NCI-H1092 (cell line): ENCODE measurements around the gene MRRF.

Experiments
- DNase-seq: peaks from one replicate; lab custom pipeline; 2025; lab: John Stamatoyannopoulos, UW

Gene MRRF

DNA sequence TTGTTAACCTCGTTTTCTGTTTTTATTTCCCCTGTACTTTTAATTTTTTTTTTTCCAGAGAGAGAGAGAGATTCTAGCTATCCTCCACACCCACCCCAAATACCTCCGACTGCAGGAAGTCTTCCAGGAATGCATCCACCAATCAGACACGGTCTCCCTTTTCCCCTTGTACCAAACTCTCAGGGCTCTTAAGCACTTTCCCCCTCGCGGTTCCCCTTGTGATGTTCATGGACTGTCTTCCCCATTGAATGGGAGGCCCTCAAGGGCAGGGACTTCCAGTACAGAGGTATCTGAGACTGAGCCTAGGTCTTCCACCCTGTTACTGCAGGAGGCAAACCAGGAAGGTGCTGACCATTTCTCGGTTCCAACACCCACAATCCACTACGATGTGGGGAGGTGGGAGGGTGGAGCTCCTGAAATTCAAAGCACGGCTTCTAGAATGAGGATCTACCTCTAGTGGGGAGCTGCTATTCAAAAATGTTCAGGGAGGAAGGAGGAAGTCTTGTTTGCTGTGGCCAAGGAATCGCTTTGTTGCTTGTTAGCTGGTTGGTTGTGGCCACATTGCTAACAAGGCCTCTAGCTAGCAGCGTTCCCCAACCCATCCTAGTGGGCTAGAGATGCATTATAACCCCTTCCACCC lies 68.6 kb downstream of the MRRF start:
- DNase-seq: no peak

DNA sequence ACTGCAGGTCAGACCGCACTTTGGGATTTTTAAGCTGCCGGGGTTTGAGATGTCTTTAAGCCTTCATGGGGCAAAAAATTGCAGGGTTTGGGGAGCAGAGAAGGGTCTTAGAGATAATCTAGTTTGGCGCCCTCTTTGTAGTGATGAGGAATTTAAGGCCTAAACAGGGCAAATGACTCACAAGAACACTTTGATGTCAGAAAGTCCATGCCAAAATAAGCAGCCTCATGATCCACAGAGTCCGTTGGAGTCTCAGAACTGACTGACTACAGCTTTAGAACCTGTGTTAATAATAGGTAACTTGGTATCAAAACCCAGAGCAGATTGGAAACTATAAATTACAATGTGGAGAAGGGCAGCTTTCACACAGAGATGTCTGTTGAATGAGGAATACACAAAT lies 70.2 kb downstream of the MRRF start:
- no peak for DNase-seq

DNA sequence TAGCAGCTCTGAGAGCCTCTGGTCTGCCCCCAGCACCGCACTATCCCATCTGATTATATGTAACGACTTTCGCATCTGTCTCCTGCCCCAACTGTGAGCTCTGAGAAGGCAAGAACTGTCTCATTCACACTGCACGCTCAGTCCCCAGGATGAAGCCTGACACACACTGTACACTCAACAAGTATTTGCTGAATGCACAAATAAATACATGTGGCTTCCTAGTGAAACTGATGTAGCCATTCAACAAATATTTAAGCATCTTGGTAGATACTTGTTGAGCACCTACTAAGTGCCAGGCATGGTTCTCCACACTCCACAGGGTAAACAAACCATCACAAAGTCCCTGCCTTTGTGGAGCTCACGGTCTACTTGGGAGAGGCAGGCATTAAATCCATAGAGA lies 71.5 kb downstream of the MRRF start:
- no peak for DNase-seq

DNA sequence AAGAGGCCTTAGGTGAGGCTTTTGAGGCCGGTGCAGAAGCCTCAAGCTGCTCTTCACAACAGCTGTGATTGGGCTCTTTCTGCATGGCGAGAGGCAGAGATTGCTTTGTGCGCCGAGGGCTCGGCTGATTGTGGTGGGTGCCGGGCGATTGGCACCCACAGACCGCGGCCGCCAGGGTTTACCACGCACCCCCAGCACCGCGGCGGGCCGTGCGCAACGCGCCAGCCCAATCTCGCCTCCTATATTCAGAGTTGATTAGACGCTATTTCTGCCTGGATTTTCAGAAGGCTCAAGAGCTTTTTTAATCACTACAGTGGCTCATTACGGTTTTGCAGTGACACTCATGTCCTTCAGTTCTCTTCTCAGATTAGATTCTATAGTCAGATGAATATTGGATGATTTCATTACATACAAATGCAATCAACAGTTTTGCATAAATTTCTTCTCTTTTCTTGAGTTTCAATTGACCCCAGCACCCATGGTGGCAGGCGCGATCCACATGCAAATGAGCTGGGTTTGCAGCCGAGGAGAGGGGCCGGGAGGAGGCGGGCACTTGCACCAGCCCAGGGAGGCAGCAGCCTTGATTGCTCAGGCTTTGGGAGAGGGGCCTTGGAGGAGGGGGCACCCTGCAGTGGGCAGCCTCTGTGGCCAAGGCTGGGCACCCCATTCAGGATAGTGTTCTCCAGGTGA lies 72.3 kb downstream of the MRRF start:
- no peak for DNase-seq

DNA sequence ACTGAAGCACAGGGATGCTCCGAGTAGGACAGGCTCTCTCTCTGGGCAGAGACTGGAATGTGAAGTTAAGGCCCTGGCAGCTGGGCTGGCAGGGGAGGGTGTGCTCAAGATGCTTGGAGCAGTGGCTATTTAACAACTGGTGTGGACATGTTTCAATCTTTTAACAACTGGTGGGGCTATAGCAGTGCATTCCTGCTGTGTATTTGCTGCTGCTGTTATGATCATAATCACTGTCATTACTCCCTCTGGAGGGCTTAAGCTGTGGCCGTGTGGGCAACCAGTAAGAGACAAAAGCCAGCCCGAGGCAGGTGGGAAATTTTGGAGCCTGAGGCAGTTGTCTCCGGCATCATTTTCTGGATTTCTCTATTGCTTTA lies 72.9 kb downstream of the MRRF start:
- DNase-seq: no peak

DNA sequence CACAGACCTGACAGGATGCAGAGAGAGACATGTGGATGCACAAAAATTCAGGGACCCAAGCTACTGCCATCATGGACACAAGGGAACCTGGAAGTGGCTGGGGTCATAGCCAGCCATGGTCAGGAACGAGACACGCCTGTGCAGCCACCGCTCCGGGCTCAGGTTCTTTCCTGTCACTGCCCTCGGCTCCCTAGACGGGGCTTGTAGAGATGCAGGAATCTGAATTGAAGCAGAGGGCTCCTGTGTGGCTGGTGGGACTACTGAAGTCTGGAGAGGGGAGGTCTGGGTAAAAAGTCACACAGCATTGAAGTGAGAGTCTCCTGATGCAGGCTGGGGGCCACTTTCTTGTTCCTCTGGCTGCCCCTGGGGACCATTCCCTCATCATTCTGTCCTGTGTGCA lies 73.9 kb downstream of the MRRF start:
- no peak for DNase-seq

DNA sequence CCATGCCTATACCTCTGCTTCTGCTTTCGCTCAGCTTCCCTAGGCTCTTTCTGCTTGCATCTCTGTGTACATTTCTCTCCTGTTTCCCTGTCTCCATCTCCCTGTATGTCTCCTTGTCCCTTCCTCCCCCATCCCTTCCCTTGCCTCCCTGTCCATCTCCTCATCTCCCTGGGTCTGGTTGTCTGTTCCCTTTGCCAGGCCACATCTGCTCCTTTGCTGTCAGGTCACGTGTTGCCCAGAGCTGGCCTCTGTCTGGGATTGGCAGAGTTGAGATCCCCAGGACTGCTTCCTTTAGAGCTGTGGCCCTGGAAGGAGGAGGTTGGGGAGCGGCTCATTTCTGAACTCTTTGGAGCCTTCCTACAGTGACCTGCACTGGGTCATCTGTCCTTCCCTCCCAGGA lies 74.3 kb downstream of the MRRF start:
- DNase-seq: no peak

DNA sequence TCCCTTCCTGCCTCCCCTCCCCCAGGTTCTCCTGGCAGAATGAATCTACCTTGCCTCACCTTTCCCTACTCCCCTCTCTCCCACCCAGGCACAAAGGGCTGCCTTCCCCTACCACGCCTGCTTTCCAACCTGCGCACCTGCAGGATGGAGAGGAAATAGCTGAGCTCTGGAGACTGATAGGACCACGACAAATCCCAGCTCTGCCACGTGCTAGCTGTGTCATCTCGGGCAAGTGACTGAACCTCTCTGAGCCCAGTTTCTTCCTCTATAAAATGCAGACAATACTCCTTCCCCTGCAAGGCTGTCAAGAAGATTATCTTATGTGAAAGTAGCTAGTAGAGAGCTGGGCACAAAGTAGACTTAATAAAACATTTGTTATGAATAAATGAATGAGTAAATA lies 74.9 kb downstream of the MRRF start:
- no peak for DNase-seq

DNA sequence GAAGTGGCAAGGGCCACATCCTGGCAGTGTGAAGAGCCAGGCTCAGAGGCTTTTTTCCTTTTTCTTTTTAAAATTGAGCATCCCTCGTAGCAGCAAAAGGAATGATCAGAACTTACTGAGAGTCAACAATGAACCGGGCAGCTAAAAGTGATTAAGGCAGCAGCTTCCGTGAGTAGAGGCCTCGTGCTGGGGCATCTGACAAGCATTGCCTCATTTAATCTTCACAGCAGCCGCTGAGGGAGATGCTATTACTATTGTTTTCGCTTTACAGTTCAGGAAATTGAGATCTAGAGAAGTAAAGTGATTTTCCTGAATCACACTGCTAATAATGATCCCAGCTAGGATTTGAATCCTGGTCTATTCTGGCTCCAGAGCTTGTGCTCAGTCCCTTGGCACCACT lies 75.5 kb downstream of the MRRF start:
- DNase-seq: no peak

DNA sequence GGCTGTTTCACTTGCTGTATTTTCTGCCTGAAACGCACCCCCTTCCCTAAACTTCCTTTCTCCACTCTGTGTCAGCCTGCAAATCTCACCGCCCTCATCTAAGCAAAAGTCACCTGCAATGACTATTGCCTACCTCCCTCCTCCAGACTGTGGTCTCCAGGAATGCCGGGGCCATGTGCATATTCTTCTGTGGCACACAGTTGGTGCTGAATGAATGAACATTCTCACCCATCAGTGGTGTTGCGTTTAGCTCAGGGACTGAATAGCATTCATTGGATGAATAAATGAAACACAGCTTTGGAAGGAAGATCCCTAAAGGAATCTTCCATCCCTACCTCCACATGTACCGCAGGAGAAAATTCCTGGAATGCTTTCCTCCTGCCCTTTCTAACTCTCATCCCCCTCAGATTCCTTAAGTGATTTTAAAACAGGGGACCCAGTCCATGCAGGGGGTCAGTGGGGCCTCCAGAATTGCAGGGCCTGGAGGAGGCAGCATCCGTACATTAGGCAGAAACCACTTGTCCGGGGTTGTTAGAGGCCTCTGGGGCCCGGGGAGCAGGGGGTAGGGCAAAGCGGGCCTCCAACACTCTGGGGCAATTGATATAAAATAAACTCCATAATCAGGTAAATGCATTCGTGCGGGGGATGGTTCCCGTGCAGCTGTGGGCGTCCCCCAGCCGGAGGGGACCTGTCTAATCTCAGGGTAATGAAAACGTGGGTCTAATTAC lies 77.8 kb downstream of the MRRF start:
- DNase-seq: no peak

DNA sequence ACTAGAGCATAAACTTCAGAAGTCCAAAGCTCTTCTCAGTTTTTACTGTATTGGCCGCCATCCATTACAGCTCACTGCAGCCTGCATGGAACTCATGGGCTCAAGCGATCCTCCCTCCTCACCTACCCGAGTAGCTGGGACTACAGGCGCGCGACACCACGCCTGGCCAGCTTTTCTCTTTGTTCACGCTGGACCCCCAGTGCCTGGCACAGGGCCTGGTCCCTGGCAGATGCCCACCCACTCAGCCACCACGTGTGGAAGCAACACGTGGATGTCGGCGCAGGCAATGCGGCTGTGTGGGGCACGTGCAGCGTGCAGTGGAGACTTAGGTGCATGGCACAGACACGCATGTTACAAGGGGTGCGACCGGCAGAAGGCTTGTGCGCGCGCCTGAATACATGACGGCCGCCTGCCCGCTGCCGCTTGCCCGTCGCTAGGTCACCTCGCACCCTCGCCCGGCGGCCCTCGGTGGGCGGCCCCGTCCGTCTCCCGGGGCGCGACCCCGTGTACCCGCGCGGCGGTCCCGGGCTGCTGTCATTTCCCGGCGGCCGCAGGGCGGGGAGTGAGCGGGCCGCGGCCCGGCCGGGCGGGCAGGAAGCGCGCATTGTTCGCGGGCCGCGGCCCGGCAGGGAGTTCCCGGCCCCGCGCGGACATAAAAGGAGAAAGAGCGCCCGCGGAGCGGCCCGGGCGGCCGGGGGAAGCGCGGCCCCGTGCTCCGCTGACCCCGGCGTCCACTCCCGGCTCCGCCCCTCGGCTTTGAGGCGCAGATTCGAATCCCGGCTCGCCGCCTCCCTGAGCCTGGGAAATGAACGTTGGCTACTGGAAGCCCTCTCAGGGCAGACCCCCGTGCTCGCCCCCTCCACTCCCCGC lies 82.0 kb downstream of the MRRF start:
- DNase-seq: no peak

DNA sequence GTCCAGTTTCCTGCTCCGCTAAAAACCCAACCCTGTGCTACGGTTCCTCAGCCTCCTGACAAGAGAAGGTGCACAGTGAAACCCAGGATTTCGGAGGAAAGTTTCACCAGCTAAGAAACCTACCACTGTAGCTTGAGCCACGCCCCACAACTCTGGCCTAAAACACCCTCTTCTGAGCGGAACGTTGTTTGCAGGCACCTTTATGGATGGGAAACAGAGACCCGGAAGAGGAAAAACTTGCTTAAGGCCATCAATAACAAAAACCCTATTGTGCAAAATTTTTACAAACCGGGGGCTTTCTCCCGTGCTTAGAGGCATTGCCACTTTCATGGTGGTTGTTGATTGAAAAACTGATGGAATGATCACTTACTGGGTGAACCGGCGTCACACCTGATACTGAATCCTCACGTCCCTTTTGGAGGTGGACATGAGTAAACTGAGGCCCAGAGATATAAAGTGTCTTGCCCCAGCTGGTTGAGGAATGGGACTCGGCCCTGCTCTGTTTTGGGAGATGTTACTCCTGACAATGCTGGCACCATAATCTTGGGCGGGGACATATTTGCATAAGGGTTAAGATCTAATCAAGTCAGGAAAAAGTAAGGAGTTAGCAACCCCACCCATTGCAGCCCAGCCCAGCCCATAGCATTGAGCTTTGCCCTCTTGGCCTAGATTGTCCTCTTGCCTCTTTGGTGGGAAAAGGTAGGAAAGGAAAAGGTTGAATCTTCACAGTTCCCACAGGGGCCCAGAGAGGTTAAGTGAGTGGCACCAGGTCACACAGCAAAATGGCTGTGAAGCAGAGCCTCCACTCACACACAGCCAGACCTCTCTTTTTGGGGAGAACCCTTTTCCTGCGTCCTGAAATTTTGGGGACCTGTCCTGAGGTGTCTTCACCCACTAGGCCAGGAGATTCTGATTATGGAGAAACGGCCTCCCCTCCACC lies 82.9 kb downstream of the MRRF start:
- no peak for DNase-seq

DNA sequence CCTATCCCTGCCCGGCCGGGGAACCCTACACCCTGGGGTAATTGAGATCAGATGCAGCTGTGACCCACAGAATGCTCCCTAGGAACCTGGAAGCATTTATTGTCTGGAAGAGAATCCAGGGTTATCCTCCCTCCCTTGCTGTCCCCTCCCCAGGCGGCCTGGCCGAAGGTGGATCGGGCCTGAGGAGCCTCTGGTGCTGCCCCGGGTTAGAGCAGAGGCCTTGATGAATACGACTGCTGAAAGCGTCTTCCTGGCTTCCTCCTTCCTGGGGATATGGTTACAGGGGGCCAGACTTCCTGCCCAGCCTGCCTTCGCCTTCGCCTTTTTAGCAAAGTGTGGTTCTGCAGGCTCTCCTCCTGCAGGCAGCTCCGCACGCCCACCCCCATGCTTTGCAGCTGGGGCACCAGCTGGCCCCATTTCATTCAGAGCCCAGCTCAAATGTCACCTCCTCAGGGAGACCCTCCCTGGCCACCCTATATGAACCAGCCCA lies 83.7 kb downstream of the MRRF start:
- DNase-seq: no peak

DNA sequence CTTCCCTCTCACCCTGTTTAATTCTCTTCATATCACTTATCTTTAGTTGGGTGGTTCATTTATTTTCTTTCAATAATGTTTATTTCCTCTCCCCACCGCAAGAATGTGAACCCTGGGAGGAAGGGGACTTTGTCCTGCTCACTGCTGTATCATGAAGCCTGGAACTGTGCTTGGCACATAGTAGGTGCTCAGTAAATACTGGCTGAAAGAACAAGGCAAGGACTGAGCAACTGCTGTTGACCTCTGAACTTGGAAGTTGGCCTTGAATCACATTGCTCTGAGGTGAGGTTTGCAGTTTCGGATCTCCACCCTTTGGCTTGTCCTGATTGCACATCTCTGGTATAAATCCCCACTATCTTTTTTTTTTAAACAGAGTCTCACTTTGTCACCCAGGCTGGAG lies 84.1 kb downstream of the MRRF start:
- DNase-seq: no peak

DNA sequence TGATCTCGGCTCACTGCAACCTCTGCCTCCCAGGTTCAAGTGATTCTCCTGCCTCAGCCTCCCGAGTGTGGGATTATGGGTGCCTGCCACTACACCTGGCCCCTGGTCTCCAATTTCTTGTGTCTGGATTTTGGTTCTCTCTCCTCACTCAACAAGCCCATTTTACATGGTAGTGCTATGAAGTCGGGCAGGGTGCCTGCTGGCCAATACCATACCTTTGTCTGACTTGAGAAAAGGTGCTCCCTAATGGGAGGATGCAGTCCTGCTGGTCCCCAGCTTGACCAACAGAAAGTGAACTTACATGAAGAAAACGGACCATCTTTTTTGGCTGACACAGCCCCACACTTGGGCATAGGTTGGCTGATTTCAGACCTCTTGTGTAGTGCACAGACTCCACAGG lies 84.5 kb downstream of the MRRF start:
- DNase-seq: no peak

DNA sequence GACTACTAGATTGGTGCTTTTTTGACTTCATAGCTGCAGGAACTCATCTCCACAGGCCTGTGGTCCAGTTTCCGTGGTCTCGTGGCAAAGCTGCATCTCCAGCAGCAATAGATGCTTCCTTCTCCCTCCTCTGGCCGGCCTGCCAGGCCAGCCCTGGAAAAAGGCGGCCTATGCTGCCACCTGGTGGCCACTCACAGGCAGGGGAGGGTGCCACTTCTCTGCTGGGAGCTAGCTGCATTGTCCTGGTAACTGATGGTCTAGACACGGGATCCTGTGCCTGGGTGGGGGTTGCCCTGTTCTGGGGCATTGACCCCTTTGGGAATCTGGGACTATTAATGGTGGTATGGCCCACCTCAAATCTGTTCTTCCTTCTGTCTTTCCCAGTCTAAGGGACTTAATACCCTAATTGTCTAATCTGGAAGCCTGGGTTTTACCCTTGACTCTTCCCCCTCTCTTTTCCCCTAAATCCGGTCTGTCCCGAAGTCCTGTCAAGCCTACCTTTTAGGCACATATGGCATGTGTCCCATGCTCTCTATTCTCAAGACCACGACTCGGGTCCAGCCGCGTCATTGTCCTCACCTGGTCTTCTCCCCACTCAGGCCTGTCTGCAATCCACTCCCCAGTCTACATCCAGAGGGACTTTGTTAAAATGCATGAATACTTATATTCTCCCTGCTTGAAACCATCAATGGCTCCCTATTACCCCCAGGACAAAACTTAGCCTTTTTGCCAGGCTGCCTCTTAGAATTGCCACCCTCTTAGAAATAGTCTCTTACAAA lies 86.1 kb downstream of the MRRF start:
- peak; percentile 63 for DNase-seq

DNA sequence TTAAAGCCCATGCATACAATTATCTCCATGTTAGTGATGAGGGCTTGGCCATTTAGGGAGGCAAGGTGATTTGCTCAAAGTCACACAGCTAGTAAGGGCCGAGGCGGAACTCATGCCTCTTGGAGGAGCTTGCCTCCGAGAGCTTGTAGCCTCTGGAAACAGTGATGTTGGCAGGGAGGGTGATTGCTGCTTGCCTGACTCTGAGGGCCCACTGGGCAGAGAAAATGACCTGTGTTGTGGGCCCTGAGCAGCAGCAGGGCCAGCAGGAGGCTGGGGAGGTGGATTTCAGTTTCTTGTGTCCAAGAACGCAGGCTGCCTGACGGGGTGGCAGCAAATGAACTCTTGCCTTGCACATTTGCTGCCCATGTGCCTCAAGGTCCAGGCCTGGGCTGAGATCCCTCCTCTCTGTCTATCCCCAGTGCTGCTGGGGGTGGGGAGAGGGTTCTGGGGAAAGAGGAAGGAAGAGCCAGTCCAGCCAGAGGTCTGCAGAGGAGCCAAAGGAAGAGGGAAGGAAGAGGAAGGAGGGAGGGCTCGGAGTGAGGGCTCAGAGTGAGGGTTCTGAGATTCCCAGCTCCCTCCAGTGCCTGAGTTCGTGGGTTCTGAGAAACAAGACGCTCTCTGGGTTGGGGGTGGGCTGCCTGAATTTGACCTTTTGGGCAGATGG lies 90.0 kb downstream of the MRRF start:
- DNase-seq: no peak

DNA sequence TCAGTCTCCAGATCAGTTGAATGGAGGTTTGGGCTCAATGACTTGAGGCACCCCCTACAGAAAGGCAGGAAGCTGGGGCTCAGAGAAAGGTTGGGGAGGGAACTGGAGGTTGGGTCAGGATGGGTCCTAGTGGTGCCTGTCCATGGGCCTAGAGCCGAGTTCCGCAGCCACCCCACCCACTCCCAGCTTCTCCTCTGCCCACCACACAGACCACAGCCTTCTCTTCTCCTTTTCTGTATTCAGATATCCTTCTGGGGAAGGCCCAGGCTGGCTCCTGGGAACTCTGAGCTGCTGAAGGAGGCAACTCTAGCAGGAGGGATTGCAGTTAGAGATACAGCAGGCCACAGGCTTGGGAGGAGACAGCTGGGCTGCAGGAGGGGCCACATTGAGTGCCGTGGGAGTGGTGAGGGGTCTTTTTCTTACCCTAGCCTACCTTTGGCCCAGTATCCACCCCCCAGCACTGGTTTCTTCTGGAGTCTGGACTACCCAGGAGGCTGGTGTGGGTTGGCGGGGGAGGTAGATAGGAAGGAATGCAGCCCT lies 90.7 kb downstream of the MRRF start:
- DNase-seq: no peak

DNA sequence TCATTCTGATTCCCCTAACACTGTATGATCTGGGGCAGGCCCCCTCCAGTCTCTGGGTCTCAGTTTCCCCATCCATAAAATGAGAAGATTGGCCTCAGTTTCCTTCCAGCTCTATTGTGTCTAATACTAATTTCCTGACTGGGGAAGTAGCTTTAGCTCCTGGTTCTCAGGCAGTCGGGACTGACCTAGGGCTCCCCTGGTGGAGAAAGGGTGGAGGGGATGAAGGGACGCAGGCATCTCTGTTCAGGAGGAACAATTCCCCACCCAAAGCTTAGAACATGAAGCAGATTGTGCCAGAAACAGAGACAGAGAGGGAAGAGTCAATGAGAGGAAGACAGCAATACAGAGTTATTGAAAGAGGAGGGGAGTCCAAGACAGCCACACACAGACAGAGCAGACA lies 91.9 kb downstream of the MRRF start:
- DNase-seq: no peak

DNA sequence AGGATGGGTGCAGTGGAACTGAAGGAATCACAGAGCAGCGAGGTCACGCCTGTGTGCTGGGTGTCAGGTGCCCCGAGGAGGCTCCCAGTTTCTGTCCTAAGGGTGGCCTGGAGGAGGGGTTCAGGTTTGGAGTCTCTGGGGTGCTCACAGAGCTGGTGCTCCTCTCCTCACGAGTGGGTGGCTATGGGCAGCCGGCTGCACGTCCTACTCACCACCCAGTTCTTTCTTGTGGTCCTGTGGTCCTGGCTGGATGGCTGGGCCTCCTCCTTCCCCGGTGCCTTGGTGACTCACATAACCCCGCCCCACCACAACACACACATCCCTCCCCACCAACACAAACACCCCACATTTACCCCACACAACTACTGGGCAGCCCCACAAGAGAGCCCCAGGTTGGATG lies 96.2 kb downstream of the MRRF start:
- no peak for DNase-seq
